Measurements from ENCODE around the gene DDTL.
"Not testable (repeated sequence)": the region's sequence is repeated elsewhere in the genome, so short reads cannot be mapped to it uniquely, and the experiment has no call there.

DNA sequence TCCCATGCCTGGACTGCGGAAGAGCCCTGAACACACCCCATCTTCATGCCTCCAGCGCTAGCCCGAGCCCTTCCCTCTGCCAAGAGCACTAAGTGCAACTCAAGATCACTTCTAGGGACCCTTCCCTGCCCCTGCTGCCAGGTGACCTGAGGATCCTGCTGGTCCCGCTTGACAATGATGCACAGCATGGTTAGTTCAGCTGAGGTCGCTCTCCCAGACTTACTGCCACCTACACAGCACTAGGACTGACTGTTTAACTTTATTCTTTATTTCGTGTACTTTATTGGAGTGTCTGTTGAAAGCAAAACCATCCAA lies 11.7 kb upstream of the DDTL start:
- not testable (repeated sequence) for TF ChIP-seq AR (CRISPR knock-in tag; IDR thresholded peaks at IDR 0.05); MXD4 (CRISPR knock-in tag; IDR thresholded peaks at IDR 0.05; ENCODE audit: borderline replicate concordance)
- TF ChIP-seq, protein P1, sequence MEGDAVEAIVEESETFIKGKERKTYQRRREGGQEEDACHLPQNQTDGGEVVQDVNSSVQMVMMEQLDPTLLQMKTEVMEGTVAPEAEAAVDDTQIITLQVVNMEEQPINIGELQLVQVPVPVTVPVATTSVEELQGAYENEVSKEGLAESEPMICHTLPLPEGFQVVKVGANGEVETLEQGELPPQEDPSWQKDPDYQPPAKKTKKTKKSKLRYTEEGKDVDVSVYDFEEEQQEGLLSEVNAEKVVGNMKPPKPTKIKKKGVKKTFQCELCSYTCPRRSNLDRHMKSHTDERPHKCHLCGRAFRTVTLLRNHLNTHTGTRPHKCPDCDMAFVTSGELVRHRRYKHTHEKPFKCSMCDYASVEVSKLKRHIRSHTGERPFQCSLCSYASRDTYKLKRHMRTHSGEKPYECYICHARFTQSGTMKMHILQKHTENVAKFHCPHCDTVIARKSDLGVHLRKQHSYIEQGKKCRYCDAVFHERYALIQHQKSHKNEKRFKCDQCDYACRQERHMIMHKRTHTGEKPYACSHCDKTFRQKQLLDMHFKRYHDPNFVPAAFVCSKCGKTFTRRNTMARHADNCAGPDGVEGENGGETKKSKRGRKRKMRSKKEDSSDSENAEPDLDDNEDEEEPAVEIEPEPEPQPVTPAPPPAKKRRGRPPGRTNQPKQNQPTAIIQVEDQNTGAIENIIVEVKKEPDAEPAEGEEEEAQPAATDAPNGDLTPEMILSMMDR (IDR thresholded peaks at IDR 0.05), result not testable (repeated sequence)
